Adipose tissue (tissue), 3 donors: Measurements from ENCODE around the gene HIVEP2. TPM values are rescaled to one million over a fixed set of nuclear protein-coding genes. Genes with fewer than 3 reads are reported as not detected.

ENCODE experiments used
- H3K27ac ChIP-seq: one replicate; pipeline ENCODE4 v1.5.1; 2013; ENCODE audit warnings: low read depth, low read length
- WGBS, 3 donors: extraction: QIAGEN DNeasy Blood & Tissue Kit; methylation state at CpG; one replicate each; pipeline ENCODE4 v1.1.7; 2013; 5-methylcytosine and 5-hydroxymethylcytosine counted together
- polyA plus RNA-seq, 3 donors: library from polyadenylated mRNA; stranded (reverse); fragments of 200-250 nt; gene quantifications; one replicate each; pipeline ENCODE4 v1.2.3, GENCODE V29; 2013
- donor health status: healthy with polysubstance abuse.
- donor health status: Bipolar disorder and iron deficiency.
- donor health status: healthy.

Gene HIVEP2
- polyA plus RNA-seq, 3 donors: 2.6 to 10.7 (median 2.9) TPM

- no peak overlapping the region for H3K27ac ChIP-seq
- WGBS, 3 donors: 91 to 100% (median 91%) methylated on average over 1 of the region's 1 CpG
These were observed 63.7 kb downstream of the HIVEP2 start for GRCh38 chr6:142881290-142881689.

- no peak overlapping the region for H3K27ac ChIP-seq
- WGBS, 3 donors: 95 to 100% (median 97%) methylated on average over 2 of the region's 2 CpGs
These were observed 64.8 kb downstream of the HIVEP2 start for GRCh38 chr6:142880201-142880600.

GRCh38 chr6:142879527-142879926, 65.4 kb downstream of the HIVEP2 start:
- 98% methylated on average over 2 of the region's 2 CpGs for WGBS, 3 donors
- H3K27ac ChIP-seq: no peak overlapping the region

DNA sequence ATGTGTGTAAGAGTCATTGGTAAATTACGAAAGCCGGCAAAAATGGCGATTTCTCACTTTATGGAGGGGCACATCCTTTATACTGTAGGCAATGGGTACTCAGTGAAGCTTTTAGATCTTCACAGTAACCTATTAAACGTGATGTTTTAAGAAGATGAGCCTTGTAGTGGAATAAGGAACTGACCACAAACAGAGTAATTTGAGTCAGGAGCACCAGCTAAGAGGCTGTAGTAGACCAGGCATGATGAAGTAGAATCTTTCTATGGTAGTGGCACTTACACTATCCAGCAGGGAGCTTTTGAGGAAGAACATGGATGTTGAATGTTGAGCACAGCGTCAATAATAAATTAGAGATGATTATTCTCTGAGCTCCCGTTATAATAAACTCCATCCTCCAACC, 65.9 kb downstream of the HIVEP2 start:
- no peak overlapping the region for H3K27ac ChIP-seq
- 82 to 90% (median 83%) methylated on average over 6 of the region's 6 CpGs for WGBS, 3 donors

GRCh38 chr6:142878407-142878806, 66.6 kb downstream of the HIVEP2 start:
- H3K27ac ChIP-seq: no peak overlapping the region
- 75 to 90% (median 79%) methylated on average over 3 of the region's 3 CpGs for WGBS, 3 donors

- 29 to 52% (median 35%) methylated on average over 1 of the region's 1 CpG for WGBS, 3 donors
- no peak overlapping the region for H3K27ac ChIP-seq
These were observed 70.3 kb downstream of the HIVEP2 start for GRCh38 chr6:142874676-142875075.

DNA sequence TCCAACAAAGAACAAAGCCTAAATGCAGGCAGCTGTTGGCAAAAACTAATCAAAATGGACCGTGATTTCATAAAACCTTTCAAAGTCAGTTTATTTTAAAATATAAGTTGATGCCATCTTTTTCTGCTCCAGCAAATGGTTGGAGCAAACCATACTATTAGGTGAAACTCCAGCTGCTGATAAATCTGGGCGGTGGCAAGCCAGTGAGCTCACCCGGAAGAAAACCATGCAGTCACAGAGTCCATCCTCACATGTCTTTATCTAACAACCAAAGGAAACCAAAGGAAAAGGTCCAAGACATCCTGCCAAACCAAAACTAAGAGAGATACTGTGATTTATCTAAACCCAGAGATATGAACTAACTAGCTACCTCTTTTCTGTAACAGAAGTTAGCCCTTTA, 72.6 kb downstream of the HIVEP2 start:
- no peak overlapping the region for H3K27ac ChIP-seq
- 46 to 68% (median 58%) methylated on average over 3 of the region's 3 CpGs for WGBS, 3 donors

- H3K27ac ChIP-seq: no peak overlapping the region
- WGBS, 3 donors: 19 to 51% (median 48%) methylated on average over 4 of the region's 4 CpGs
These were observed 73.1 kb downstream of the HIVEP2 start for GRCh38 chr6:142871910-142872331.

DNA sequence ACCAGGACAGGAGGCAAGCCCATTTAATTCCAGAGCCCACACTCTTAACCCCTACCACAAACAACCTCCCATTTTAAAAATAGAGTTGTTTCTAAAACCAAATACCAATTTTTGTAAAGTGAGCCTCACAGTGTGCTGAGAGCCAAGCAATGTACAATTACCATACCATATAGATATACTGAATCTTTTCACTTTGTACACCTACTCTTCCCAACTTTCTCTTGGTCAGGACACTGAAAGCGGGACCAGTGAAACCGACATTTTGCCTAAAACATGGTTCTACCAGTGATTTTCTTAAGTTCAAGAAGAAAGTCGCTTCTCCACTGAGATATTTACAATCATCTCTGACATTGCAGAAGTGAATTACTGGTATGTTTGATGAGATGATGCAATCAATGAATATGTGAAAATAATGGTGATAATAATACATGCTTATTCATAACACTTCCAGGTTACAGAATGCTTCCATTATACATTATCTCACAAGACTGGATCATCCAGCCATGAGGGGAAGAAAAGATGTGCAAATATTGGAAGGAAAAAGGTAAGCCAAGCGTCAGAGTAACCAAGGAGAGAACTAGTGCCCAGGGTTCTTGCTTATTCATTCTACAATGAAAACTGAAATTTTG, 74.1 kb downstream of the HIVEP2 start:
- H3K27ac ChIP-seq: no peak overlapping the region
- 85 to 96% (median 87%) methylated on average over 4 of the region's 4 CpGs for WGBS, 3 donors

GRCh38 chr6:142868917-142869316, 76.1 kb downstream of the HIVEP2 start:
- H3K27ac ChIP-seq: no peak overlapping the region
- WGBS, 3 donors: 64 to 76% (median 74%) methylated on average over 2 of the region's 2 CpGs

GRCh38 chr6:142867988-142868812, 76.8 kb downstream of the HIVEP2 start:
- WGBS, 3 donors: 8 to 11% (median 9%) methylated on average over 5 of the region's 5 CpGs
- no peak overlapping the region for H3K27ac ChIP-seq

DNA sequence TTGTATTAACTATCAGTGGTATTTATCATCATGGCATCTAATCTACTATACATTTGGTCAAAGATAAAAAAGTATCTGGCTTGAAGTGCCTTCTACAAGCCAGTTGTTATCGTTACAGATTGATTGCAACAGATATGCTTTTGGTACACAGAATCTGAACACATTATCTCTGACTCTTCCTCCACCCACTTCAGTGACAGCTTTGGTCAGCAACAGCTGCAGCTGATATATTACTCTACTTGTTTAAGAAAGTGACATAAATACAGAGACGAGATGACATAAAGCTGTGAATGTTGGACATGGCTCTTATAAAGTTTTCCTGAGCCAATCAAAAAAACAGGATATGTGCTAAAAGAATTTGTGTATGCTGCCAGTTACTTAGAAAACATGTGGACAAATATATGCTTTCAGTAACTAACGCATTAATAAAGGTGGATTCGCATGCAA, 77.6 kb downstream of the HIVEP2 start:
- H3K27ac ChIP-seq: no peak overlapping the region
- WGBS, 3 donors: 29 to 39% (median 39%) methylated on average over 4 of the region's 4 CpGs

- no peak overlapping the region for H3K27ac ChIP-seq
- WGBS, 3 donors: 49 to 85% (median 79%) methylated on average over 2 of the region's 2 CpGs
These were observed 81.0 kb downstream of the HIVEP2 start for GRCh38 chr6:142863981-142864380.

- no peak overlapping the region for H3K27ac ChIP-seq
- 68 to 78% (median 75%) methylated on average over 3 of the region's 3 CpGs for WGBS, 3 donors
These were observed 83.3 kb downstream of the HIVEP2 start for GRCh38 chr6:142861711-142862110.

DNA sequence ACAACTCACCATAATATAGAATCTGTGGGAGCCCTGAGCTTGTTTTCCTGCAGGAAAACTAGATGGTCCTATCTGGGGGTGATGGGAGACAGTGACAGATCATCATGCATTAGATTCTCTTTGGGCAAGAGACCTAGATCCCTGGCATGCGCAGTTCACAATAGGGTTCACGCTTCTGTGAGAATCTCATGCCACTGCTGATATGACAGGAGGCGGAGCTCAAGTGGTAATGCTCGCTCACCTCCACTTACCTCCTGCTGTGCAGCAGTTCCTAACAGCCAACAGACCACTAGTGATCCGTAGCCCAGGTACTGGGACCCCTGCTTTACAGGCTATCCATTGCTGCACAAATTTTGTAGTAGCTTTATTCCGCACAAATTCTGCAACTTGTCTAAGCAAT, 84.5 kb downstream of the HIVEP2 start:
- WGBS, 3 donors: 91 to 92% (median 91%) methylated on average over 6 of the region's 6 CpGs

DNA sequence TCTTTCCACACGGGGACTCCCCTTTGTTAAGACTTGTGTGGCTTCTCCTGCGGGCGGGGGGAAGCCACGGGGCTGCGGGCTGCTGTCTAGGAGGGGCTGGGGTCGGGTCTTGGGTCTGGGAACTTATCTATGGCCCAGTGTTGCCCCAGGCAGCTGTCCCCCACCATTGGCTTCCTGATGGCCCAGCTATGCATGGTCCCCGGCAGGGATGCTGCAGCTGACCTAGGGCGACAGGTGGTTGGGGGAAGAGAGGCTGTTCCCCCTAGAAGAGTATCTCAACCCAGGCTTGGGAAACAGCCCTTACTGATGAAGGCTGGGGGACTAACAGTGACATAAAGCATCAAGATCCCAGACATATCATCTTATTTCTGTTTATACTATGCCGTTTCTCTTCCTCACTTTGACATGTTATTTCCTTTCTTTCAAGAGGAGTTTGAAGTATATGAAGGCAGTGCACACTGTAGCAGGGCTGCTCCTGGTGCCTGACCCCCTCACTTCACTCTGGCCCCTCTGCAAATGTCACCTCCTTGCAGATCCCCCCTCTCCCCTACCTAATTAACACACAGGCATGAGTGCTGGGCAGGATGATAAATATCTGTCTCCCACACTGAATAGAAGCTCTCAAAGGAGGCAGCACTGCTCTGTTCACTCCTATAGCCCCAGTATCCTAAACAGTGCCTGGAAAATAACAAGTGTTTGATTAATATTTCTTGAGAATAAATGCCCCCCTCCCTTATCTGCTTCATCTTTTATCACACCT, 87.0 kb downstream of the HIVEP2 start:
- 48 to 81% (median 69%) methylated on average over 9 of the region's 9 CpGs for WGBS, 3 donors

More for the DNA sequence above, 84.5 kb downstream of the HIVEP2 start:
- H3K27ac ChIP-seq: no peak overlapping the region

GRCh38 chr6:142857233-142857761, 87.7 kb downstream of the HIVEP2 start:
- 57 to 69% (median 57%) methylated on average over 7 of the region's 7 CpGs for WGBS, 3 donors
- no peak overlapping the region for H3K27ac ChIP-seq

More for the DNA sequence above, 87.0 kb downstream of the HIVEP2 start:
- no peak overlapping the region for H3K27ac ChIP-seq

- WGBS, 3 donors: 70 to 79% (median 73%) methylated on average over 6 of the region's 6 CpGs
- no peak overlapping the region for H3K27ac ChIP-seq
These were observed 88.2 kb downstream of the HIVEP2 start for GRCh38 chr6:142856624-142857232.
